Osteoblast (primary cell): ENCODE results near the gene CCDC34. TPM values are rescaled to one million over a fixed set of nuclear protein-coding genes. Genes with fewer than 3 reads are reported as not detected.
A peak's percentile ranks its signal among the peaks of the same experiment; 100 is the strongest.

Experiments used
- DNase-seq: peaks from one replicate; pipeline ENCODE4 v3.0.0; 2011; ENCODE audit warnings: low spot score, mixed read lengths; ENCODE audit not compliant: insufficient read length; ENCODE audit errors: missing footprints
- H2AFZ ChIP-seq: 2 replicates; pipeline ENCODE4 v1.6.0; 2011; ENCODE audit warnings: mild to moderate bottlenecking, low read length
- H3K27ac ChIP-seq: 2 replicates; pipeline ENCODE4 v1.5.1; 2011; ENCODE audit warnings: mild to moderate bottlenecking, low read depth, low read length, moderate library complexity
- H3K27me3 ChIP-seq: 2 replicates; pipeline ENCODE4 v1.6.0; 2012; ENCODE audit warnings: mild to moderate bottlenecking, control low read depth, inconsistent platforms, low read length, moderate library complexity; ENCODE audit not compliant: insufficient read depth
- H3K36me3 ChIP-seq: 2 replicates; pipeline ENCODE4 v1.5.1; 2011; ENCODE audit warnings: mild to moderate bottlenecking, low read length, control low read depth, moderate library complexity; ENCODE audit not compliant: insufficient read depth
- H3K4me1 ChIP-seq: 2 replicates; pipeline ENCODE4 v1.5.1; 2011; ENCODE audit warnings: mild to moderate bottlenecking, low read length, control low read depth, moderate library complexity; ENCODE audit not compliant: insufficient read depth
- H3K4me2 ChIP-seq: 2 replicates; pipeline ENCODE4 v1.6.0; 2011; ENCODE audit warnings: mild to moderate bottlenecking, low read length; ENCODE audit not compliant: insufficient read depth
- H3K4me3 ChIP-seq: fragments of 200-600 bp; sonication (generic); 3 replicates; pipeline ENCODE4 v1.5.1; 2012; ENCODE audit warnings: mild to moderate bottlenecking, low read length, inconsistent platforms; ENCODE audit not compliant: insufficient read depth
- H3K79me2 ChIP-seq: 2 replicates; pipeline ENCODE4 v1.6.0; 2012; ENCODE audit warnings: mild to moderate bottlenecking, low read length, control low read depth, inconsistent platforms; ENCODE audit not compliant: insufficient read depth
- H3K9me3 ChIP-seq: 2 replicates; pipeline ENCODE4 v1.5.1; 2011; ENCODE audit warnings: low read depth, low read length, control low read depth
- H4K20me1 ChIP-seq: 2 replicates; pipeline ENCODE4 v1.6.0; 2012; ENCODE audit warnings: mild to moderate bottlenecking, low read length, control low read depth; ENCODE audit not compliant: insufficient read depth
- total RNA-seq: library from RNA; depleted of rRNA; stranded (reverse); fragments of >200 nt; gene quantifications from 2 replicates; pipeline ENCODE4 v1.2.3, GENCODE V29; 2012
- TF ChIP-seq, protein P1 (sequence below): IDR thresholded peaks from 2 replicates; pipeline ENCODE4 v1.5.1; 2011; ENCODE audit warnings: mild to moderate bottlenecking, low read depth, low read length, moderate library complexity; ENCODE audit errors: extremely low read depth

Gene CCDC34
- total RNA-seq, 1 donor: 3.6 TPM

GRCh38 chr11:27388869-27389268, 25.9 kb upstream of the CCDC34 start:
- no peak for DNase-seq
- peak overlapping the region; percentile 80 for H3K27ac ChIP-seq

DNA sequence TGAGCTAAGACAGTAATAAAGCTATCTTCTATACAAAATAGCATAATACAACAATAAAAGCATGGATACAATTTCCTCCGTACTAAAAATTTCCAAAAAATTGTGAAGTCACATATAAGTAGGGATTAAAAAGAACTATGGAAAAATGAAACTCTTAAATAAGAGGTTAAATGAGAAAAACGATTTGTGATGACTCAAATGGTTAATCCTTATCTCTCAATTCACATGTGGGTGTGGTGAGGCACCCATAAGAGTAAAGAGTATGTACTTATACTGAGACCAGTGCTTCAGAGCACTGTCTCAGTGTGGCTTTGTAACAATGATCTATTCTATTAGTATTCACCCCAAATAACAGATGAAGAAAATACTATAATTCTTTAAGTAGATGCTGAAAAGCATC, 25.0 kb upstream of the CCDC34 start:
- H3K4me1 ChIP-seq: peaks cover 89% of the 10 kb centered on the region
- no peaks in the 10 kb centered on the region for H3K9me3 ChIP-seq
- no peaks in the 10 kb centered on the region for H3K27me3 ChIP-seq
- no peaks in the 10 kb centered on the region for H4K20me1 ChIP-seq
- H2AFZ ChIP-seq: no peak overlapping the region
- no peak overlapping the region for H3K4me3 ChIP-seq
- H3K36me3 ChIP-seq: peaks cover 9% of the 10 kb centered on the region
- DNase-seq: no peak
- TF ChIP-seq, protein P1, sequence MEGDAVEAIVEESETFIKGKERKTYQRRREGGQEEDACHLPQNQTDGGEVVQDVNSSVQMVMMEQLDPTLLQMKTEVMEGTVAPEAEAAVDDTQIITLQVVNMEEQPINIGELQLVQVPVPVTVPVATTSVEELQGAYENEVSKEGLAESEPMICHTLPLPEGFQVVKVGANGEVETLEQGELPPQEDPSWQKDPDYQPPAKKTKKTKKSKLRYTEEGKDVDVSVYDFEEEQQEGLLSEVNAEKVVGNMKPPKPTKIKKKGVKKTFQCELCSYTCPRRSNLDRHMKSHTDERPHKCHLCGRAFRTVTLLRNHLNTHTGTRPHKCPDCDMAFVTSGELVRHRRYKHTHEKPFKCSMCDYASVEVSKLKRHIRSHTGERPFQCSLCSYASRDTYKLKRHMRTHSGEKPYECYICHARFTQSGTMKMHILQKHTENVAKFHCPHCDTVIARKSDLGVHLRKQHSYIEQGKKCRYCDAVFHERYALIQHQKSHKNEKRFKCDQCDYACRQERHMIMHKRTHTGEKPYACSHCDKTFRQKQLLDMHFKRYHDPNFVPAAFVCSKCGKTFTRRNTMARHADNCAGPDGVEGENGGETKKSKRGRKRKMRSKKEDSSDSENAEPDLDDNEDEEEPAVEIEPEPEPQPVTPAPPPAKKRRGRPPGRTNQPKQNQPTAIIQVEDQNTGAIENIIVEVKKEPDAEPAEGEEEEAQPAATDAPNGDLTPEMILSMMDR: no peak
- no peaks in the 10 kb centered on the region for H3K79me2 ChIP-seq
- no peak overlapping the region for H3K4me2 ChIP-seq
- H3K27ac ChIP-seq: peak overlapping the region; percentile 80

More at GRCh38 chr11:27388869-27389268, 25.9 kb upstream of the CCDC34 start:
- no peaks in the 10 kb centered on the region for H3K9me3 ChIP-seq
- H3K36me3 ChIP-seq: peaks cover 9% of the 10 kb centered on the region
- H2AFZ ChIP-seq: no peak overlapping the region
- H3K4me1 ChIP-seq: peaks cover 91% of the 10 kb centered on the region
- no peaks in the 10 kb centered on the region for H4K20me1 ChIP-seq
- H3K27me3 ChIP-seq: no peaks in the 10 kb centered on the region
- H3K4me3 ChIP-seq: no peak overlapping the region
- TF ChIP-seq, protein P1: no peak
- no peaks in the 10 kb centered on the region for H3K79me2 ChIP-seq
- H3K4me2 ChIP-seq: peak overlapping the region; percentile 24

DNA sequence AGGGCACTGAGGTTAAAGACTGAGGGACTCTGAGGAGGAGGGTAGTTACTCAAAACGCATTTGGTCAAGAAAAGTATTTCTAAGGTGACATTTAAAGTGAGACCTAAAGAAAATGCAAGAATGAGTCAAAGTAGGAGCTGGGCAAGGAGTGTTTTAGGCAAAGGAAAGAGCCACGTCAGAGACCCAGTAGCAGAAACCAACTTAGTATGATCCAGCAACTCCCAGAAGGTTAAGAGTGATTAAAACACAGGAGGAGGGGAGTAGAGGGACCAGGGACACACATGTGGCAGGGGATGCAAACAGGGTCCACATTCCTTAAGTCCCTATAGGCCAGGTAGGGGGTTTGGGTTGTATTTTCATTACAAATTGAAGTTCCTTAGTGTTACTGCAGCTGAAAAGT, 24.3 kb upstream of the CCDC34 start:
- H3K9me3 ChIP-seq: no peaks in the 10 kb centered on the region
- peaks cover 83% of the 10 kb centered on the region for H3K4me1 ChIP-seq
- no peak overlapping the region for H2AFZ ChIP-seq
- no peaks in the 10 kb centered on the region for H3K27me3 ChIP-seq
- TF ChIP-seq, protein P1: no peak
- no peaks in the 10 kb centered on the region for H3K79me2 ChIP-seq
- no peak overlapping the region for H3K4me3 ChIP-seq
- no peaks in the 10 kb centered on the region for H4K20me1 ChIP-seq
- peaks cover 10% of the 10 kb centered on the region for H3K36me3 ChIP-seq
- H3K27ac ChIP-seq: peak overlapping the region; percentile 80
- no peak for DNase-seq
- peak overlapping the region; percentile 20 for H3K4me2 ChIP-seq

GRCh38 chr11:27386181-27386845, 23.3 kb upstream of the CCDC34 start:
- Histone ChIP-seq H2AFZ (no peak overlapping the region), H3K9me3 (no peaks in the 10 kb centered on the region), H3K4me2 (no peak overlapping the region), H3K79me2 (no peaks in the 10 kb centered on the region), H3K4me1 (peaks cover 72% of the 10 kb centered on the region), H3K27ac (peak overlapping the region; percentile 80), H3K36me3 (peaks cover 20% of the 10 kb centered on the region), H4K20me1 (no peaks in the 10 kb centered on the region), H3K27me3 (no peaks in the 10 kb centered on the region), H3K4me3 (no peak overlapping the region)
- TF ChIP-seq, protein P1: no peak
- no peak for DNase-seq
